ENCODE measurements around the gene PSMD6. TPM values are rescaled to one million over a fixed set of nuclear protein-coding genes. Genes with fewer than 3 reads are reported as not detected.
A peak's percentile ranks its signal among the peaks of the same experiment; 100 is the strongest.

PSMD6 gene
- total RNA-seq = 10 to 100 TPM; 67.2 to 70.1 TPM

- ATAC-seq (ENCODE audit: low read depth) (peak; percentile 90), DNase-seq (peak; percentile 97)
- H3K36me3 Mint-ChIP-seq = peaks cover 10% of the 10 kb centered on the region
- peak within 1 kb of the TSS; percentile 73 for H3K27ac Mint-ChIP-seq
- peak within 1 kb of the TSS; percentile 78 for H3K4me3 Mint-ChIP-seq
- H3K9me3 Mint-ChIP-seq = no peaks in the 10 kb centered on the region
- H3K4me1 Mint-ChIP-seq = peaks cover 22% of the 10 kb centered on the region
- POLR2A ChIA-PET = interaction anchor here (0.9 to 1.8 kb wide), 4 partner anchors 55 to 160 kb away, joined by 3 to 11 read pairs (median 4); partner anchors contain the start of genes ATXN7 and THOC7
- peaks cover 9% of the 10 kb centered on the region for H3K27me3 Mint-ChIP-seq
Observed at GRCh38 chr3:64023187-64023860, at the start of gene PSMD6. PSMD6 (minus strand) TSS chr3:64023494; CDS start chr3:64023419, 75 bp downstream.

- Mint-ChIP-seq H3K4me3 (no peak overlapping the region), H3K4me1 (peaks cover 1% of the 10 kb centered on the region), H3K36me3 (no peaks in the 10 kb centered on the region), H3K27me3 (peaks cover 23% of the 10 kb centered on the region), H3K27ac (no peak overlapping the region), H3K9me3 (no peaks in the 10 kb centered on the region)
- no peak for DNase-seq
- no peak for ATAC-seq (ENCODE audit: low read depth)
- POLR2A ChIA-PET = no interaction called here
Observed at GRCh38 chr3:64072126-64072525, 48.8 kb upstream of the PSMD6 start.

- POLR2A ChIA-PET = no interaction called here
- no peak overlapping the region for H3K4me3 Mint-ChIP-seq
- DNase-seq (no peak), ATAC-seq (ENCODE audit: low read depth) (no peak)
- peaks cover 23% of the 10 kb centered on the region for H3K27me3 Mint-ChIP-seq
- H3K27ac Mint-ChIP-seq = no peak overlapping the region
- H3K9me3 Mint-ChIP-seq = no peaks in the 10 kb centered on the region
- no peaks in the 10 kb centered on the region for H3K36me3 Mint-ChIP-seq
- peaks cover 1% of the 10 kb centered on the region for H3K4me1 Mint-ChIP-seq
Observed at GRCh38 chr3:64070704-64071103, 47.4 kb upstream of the PSMD6 start.

- no peak overlapping the region for H3K27ac Mint-ChIP-seq
- no peaks in the 10 kb centered on the region for H3K4me1 Mint-ChIP-seq
- no peaks in the 10 kb centered on the region for H3K9me3 Mint-ChIP-seq
- peaks cover 21% of the 10 kb centered on the region for H3K27me3 Mint-ChIP-seq
- DNase-seq (no peak), ATAC-seq (ENCODE audit: low read depth) (no peak)
- POLR2A ChIA-PET = no interaction called here
- H3K36me3 Mint-ChIP-seq = no peaks in the 10 kb centered on the region
- no peak overlapping the region for H3K4me3 Mint-ChIP-seq
Observed at GRCh38 chr3:64067506-64068346, 44.4 kb upstream of the PSMD6 start.

- Mint-ChIP-seq H3K27me3 (peaks cover 13% of the 10 kb centered on the region), H3K27ac (no peak overlapping the region), H3K36me3 (no peaks in the 10 kb centered on the region), H3K4me3 (no peak overlapping the region), H3K9me3 (no peaks in the 10 kb centered on the region), H3K4me1 (no peaks in the 10 kb centered on the region)
- ATAC-seq (ENCODE audit: low read depth) (no peak), DNase-seq (no peak)
- POLR2A ChIA-PET = no interaction called here
Observed at GRCh38 chr3:64064804-64065203, 41.5 kb upstream of the PSMD6 start.

GRCh38 chr3:64063983-64064438 is 40.7 kb upstream of the PSMD6 start:
- no peak for ATAC-seq (ENCODE audit: low read depth)
- Mint-ChIP-seq H3K9me3 (no peaks in the 10 kb centered on the region), H3K4me1 (no peaks in the 10 kb centered on the region), H3K27ac (no peak overlapping the region), H3K27me3 (peaks cover 15% of the 10 kb centered on the region), H3K4me3 (no peak overlapping the region), H3K36me3 (no peaks in the 10 kb centered on the region)
- DNase-seq = no peak
- POLR2A ChIA-PET = no interaction called here

GRCh38 chr3:64063207-64063982 is 40.1 kb upstream of the PSMD6 start:
- Mint-ChIP-seq H3K27ac (no peak overlapping the region), H3K4me3 (no peak overlapping the region), H3K4me1 (no peaks in the 10 kb centered on the region), H3K9me3 (no peaks in the 10 kb centered on the region), H3K36me3 (no peaks in the 10 kb centered on the region), H3K27me3 (peaks cover 19% of the 10 kb centered on the region)
- DNase-seq = no peak
- POLR2A ChIA-PET = no interaction called here
- no peak for ATAC-seq (ENCODE audit: low read depth)

- Mint-ChIP-seq H3K4me1 (no peaks in the 10 kb centered on the region), H3K9me3 (peaks cover 1% of the 10 kb centered on the region), H3K27ac (no peak overlapping the region), H3K27me3 (peaks cover 26% of the 10 kb centered on the region), H3K36me3 (no peaks in the 10 kb centered on the region), H3K4me3 (no peak overlapping the region)
- ATAC-seq (ENCODE audit: low read depth) = no peak
- POLR2A ChIA-PET = no interaction called here
- DNase-seq = no peak
Observed at GRCh38 chr3:64061628-64062027, 38.3 kb upstream of the PSMD6 start.

GRCh38 chr3:64059484-64060175 is 36.3 kb upstream of the PSMD6 start:
- H3K27me3 Mint-ChIP-seq = peaks cover 28% of the 10 kb centered on the region
- no peak overlapping the region for H3K4me3 Mint-ChIP-seq
- no peak overlapping the region for H3K27ac Mint-ChIP-seq
- no peaks in the 10 kb centered on the region for H3K4me1 Mint-ChIP-seq
- POLR2A ChIA-PET = no interaction called here
- no peaks in the 10 kb centered on the region for H3K36me3 Mint-ChIP-seq
- no peak for DNase-seq
- peaks cover 1% of the 10 kb centered on the region for H3K9me3 Mint-ChIP-seq
- no peak for ATAC-seq (ENCODE audit: low read depth)

GRCh38 chr3:64058566-64058965 is 35.3 kb upstream of the PSMD6 start:
- Mint-ChIP-seq H3K4me3 (no peak overlapping the region), H3K27me3 (peaks cover 30% of the 10 kb centered on the region), H3K9me3 (peaks cover 1% of the 10 kb centered on the region), H3K4me1 (no peaks in the 10 kb centered on the region), H3K27ac (no peak overlapping the region), H3K36me3 (no peaks in the 10 kb centered on the region)
- no peak for DNase-seq
- no peak for ATAC-seq (ENCODE audit: low read depth)
- POLR2A ChIA-PET = no interaction called here

- Mint-ChIP-seq H3K27me3 (peaks cover 30% of the 10 kb centered on the region), H3K4me3 (no peak overlapping the region), H3K9me3 (peaks cover 1% of the 10 kb centered on the region), H3K27ac (no peak overlapping the region), H3K4me1 (no peaks in the 10 kb centered on the region), H3K36me3 (no peaks in the 10 kb centered on the region)
- ATAC-seq (ENCODE audit: low read depth) (no peak), DNase-seq (no peak)
- POLR2A ChIA-PET = no interaction called here
Observed at GRCh38 chr3:64057231-64057630, 33.9 kb upstream of the PSMD6 start.

GRCh38 chr3:64056606-64057180 is 33.4 kb upstream of the PSMD6 start:
- H3K9me3 Mint-ChIP-seq = peaks cover 1% of the 10 kb centered on the region
- no peaks in the 10 kb centered on the region for H3K36me3 Mint-ChIP-seq
- H3K4me1 Mint-ChIP-seq = no peaks in the 10 kb centered on the region
- no peak for DNase-seq
- H3K27me3 Mint-ChIP-seq = peaks cover 30% of the 10 kb centered on the region
- POLR2A ChIA-PET = no interaction called here
- ATAC-seq (ENCODE audit: low read depth) = no peak
- H3K4me3 Mint-ChIP-seq = no peak overlapping the region
- H3K27ac Mint-ChIP-seq = no peak overlapping the region

GRCh38 chr3:64055076-64055475 is 31.8 kb upstream of the PSMD6 start:
- H3K9me3 Mint-ChIP-seq = peaks cover 1% of the 10 kb centered on the region

More at GRCh38 chr3:64055076-64055475, 31.8 kb upstream of the PSMD6 start:
- DNase-seq (no peak), ATAC-seq (ENCODE audit: low read depth) (no peak)
- Mint-ChIP-seq H3K4me3 (no peak overlapping the region), H3K27ac (no peak overlapping the region), H3K27me3 (peaks cover 26% of the 10 kb centered on the region), H3K36me3 (no peaks in the 10 kb centered on the region), H3K4me1 (peaks cover 2% of the 10 kb centered on the region)
- POLR2A ChIA-PET = no interaction called here

Measured in activated naive CD8-positive, alpha-beta T cell treated with anti-CD3 and anti-CD28 coated beads, Interleukin-2, amount 10 ng/mL, durations not matched to agents 7 days and 5 days (primary cell).